A673 (cell line): ENCODE measurements around the gene TM4SF18.

Experiments
- EZH2 ChIP-seq: fragments of 200-600 bp; sonication (generic); IDR thresholded peaks from 2 replicates; pipeline ENCODE4 v1.6.1; 2017; ENCODE audit warnings: borderline replicate concordance, low read depth, mild to moderate bottlenecking, mixed read lengths, antibody characterized with exemption, low read length; ENCODE audit not compliant: poor library complexity, severe bottlenecking
- TF ChIP-seq, protein P1 (sequence below): fragments of 300-800, 200-600 bp; sonication (generic); conservative IDR thresholded peaks from 2 replicates; pipeline ENCODE4 v1.5.1; 2017; ENCODE audit warnings: low read depth, mild to moderate bottlenecking, antibody characterized with exemption, low read length, moderate library complexity, mixed read lengths

DNA sequence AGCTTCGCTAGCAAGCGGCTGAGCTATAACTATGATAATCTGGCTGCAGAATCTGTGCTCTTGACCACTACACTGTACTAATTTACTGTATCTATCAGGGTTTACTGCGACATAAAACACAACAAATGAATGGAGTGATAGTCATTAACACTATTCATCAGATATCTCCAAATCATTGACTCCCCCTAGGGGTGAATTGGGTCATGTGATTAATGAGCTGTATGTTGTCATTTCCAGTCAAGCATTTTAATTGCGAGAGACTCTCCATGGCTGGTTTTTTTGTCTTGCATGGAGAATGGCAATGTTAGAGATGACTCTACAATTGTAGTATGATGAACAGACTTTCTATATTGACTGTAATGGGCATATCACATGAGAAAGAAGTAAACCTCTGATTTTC is 10.5 kb upstream of the TM4SF18 start:
- TF ChIP-seq, protein P1, sequence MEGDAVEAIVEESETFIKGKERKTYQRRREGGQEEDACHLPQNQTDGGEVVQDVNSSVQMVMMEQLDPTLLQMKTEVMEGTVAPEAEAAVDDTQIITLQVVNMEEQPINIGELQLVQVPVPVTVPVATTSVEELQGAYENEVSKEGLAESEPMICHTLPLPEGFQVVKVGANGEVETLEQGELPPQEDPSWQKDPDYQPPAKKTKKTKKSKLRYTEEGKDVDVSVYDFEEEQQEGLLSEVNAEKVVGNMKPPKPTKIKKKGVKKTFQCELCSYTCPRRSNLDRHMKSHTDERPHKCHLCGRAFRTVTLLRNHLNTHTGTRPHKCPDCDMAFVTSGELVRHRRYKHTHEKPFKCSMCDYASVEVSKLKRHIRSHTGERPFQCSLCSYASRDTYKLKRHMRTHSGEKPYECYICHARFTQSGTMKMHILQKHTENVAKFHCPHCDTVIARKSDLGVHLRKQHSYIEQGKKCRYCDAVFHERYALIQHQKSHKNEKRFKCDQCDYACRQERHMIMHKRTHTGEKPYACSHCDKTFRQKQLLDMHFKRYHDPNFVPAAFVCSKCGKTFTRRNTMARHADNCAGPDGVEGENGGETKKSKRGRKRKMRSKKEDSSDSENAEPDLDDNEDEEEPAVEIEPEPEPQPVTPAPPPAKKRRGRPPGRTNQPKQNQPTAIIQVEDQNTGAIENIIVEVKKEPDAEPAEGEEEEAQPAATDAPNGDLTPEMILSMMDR: peak; percentile 36; the same call in 1 of the 2 replicates
- no peak for TF ChIP-seq EZH2
